Omental fat pad (tissue), 4 donors: Measurements from ENCODE around the gene MAML3. TPM values are rescaled to one million over a fixed set of nuclear protein-coding genes. Genes with fewer than 3 reads are reported as not detected.

ENCODE experiments used
- ATAC-seq: fragments of 150-250 bp; one replicate; pipeline ENCODE4 v1.9.1; 2016; ENCODE audit warnings: mild to moderate bottlenecking, moderate library complexity; ENCODE audit not compliant: low FRiP score
- DNase-seq: peaks from one replicate; pipeline ENCODE4 v3.0.0-alpha.2; 2019; ENCODE audit warnings: low spot score
- CTCF ChIP-seq, 3 donors: fragments of 450-650 bp; IDR thresholded peaks; one replicate each; pipeline ENCODE4 v1.5.1; 2016 to 2017; ENCODE audit warnings: antibody characterized with exemption in 3 of 3, mild to moderate bottlenecking in 3 of 3, moderate library complexity in 2 of 3
- total RNA-seq, 4 donors: library from RNA; depleted of rRNA; stranded (reverse); fragments of >200 nt; gene quantifications; one replicate each; pipeline ENCODE4 v1.1.0, GENCODE V29; 2016

Gene MAML3
- total RNA-seq, 4 donors from 2014 or later = 4.8 to 12.8 (median 11.7) TPM

GRCh38 chr4:139675651-139676050 is 478.3 kb downstream of the MAML3 start:
- ATAC-seq = no peak
- DNase-seq = no peak
- TF ChIP-seq CTCF (IDR thresholded peaks at IDR 0.05) = no peak

GRCh38 chr4:139674875-139675550 is 479.0 kb downstream of the MAML3 start:
- DNase-seq (no peak), ATAC-seq (no peak)
- TF ChIP-seq CTCF (IDR thresholded peaks at IDR 0.05) = no peak

GRCh38 chr4:139672732-139673131 is 481.3 kb downstream of the MAML3 start:
- DNase-seq (no peak), ATAC-seq (no peak)
- TF ChIP-seq CTCF (IDR thresholded peaks at IDR 0.05) = no peak

GRCh38 chr4:139672215-139672614 is 481.8 kb downstream of the MAML3 start:
- no peak for DNase-seq
- ATAC-seq = no peak
- TF ChIP-seq CTCF (IDR thresholded peaks at IDR 0.05) = no peak

- no peak for TF ChIP-seq CTCF (IDR thresholded peaks at IDR 0.05)
- DNase-seq (no peak), ATAC-seq (no peak)
Observed at GRCh38 chr4:139670775-139671174, 483.2 kb downstream of the MAML3 start.

- ATAC-seq (no peak), DNase-seq (no peak)
- no peak for TF ChIP-seq CTCF (IDR thresholded peaks at IDR 0.05)
Observed at GRCh38 chr4:139669890-139670289, 484.1 kb downstream of the MAML3 start.

- TF ChIP-seq CTCF (IDR thresholded peaks at IDR 0.05) = no peak
- DNase-seq (no peak), ATAC-seq (no peak)
Observed at GRCh38 chr4:139669335-139669734, 484.6 kb downstream of the MAML3 start.
